Stimulated activated CD8-positive, alpha-beta memory T cell treated with anti-CD3 and anti-CD28 coated beads, Interleukin-12 subunit alpha, Interleukin-12 subunit beta, amount 100 ng/mL, for 24 hours (primary cell): ENCODE results near the gene LAMA3.
"Not testable (repeated sequence)": the region's sequence is repeated elsewhere in the genome, so short reads cannot be mapped to it uniquely, and the experiment has no call there.

Experiments used
- DNase-seq: peaks from one replicate; pipeline ENCODE4 v3.0.0-alpha.2; 2020; ENCODE audit errors: extremely low read depth

Gene LAMA3

DNA sequence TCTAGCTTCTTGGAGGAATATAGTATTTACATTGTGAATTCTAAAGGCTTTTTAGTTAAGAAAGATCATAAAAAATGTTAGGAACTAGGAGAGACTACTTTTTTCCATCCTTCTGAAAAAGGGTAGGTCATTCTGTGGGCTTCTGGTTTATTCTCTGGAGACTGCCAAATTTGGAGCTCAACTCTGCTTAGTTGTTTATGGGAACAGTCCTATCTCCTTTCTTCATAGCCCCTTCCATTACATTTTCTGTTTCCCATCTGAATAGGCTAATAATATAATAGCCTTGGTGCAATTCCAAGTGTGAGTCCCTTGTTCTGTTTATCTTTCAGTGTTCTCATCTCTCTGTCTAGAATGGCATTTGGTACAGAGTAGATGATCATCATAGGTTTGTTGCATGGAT, 15.6 kb downstream of the LAMA3 start:
- DNase-seq, result no peak

DNA sequence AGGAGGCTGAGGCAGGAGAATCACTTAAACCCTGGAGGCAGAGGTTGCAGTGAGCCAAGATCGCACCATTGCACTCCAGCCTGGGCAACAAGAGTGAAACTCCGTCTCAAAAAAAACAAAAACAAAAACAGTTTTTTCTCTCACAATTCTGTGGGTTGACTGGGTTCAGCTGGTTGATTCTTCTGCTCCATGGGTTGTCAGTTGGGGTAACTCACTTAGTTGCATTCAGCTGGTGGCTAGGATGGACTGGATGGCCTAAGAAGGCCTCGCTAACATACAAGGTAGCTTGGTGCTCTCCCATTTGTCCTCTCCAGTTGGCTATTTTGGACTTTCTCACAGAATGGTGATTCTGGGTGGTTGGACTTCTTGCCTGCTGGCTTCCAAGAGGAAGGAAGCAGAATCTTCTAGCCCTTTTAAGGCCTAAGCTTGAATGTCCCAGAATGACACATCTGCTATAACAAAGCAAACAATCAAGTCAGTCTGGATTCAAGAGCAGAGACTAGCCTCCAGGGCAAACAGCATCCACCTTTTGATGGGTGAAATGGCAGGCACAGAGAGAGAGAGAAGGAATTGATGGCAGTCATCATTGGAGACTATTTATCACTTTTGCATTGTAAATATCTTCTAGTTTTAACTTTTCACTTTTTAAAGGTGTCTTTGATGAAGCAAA, 17.9 kb downstream of the LAMA3 start:
- no peak for DNase-seq

DNA sequence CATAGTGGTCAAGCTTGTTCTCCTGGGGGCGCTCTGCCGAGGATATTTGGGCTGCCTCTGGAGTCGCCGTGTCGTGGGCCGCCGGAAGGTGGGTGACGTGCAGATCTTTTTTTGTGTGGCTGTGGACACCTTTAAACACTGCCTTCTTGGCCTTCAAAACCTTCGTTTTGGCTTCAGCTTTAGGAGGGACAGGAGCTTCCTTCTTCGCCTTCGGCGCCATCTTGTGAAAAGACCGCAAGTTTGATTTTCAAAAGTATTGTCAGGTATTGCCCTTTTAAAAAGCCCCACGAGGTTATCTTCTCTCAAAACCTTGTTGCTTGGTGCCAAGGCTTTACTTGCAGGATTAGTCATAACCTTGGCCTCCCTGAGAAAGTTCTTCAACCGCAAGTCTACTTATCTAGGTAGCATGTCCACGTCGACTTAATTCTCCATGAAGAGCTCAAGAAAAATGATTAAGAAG, 20.8 kb downstream of the LAMA3 start:
- no peak for DNase-seq

DNA sequence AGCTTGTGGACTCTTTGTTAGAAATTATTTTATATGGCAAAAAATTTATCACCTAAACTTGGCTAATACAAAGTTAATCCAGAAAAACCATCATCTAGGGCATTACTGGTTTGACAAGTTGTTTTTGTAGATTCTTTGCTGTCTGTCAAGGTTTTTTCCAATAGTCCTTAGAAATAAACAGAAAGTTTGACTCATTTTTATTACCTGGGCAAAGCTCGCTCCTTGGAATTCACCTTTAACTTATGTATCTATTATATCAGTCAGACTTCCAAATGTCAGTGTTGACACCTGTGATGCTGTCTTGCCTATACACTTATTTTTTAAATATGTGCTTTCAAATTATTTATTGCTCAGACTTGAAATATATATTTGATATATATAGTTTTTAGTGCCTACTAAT, 21.7 kb downstream of the LAMA3 start:
- DNase-seq, result no peak

DNA sequence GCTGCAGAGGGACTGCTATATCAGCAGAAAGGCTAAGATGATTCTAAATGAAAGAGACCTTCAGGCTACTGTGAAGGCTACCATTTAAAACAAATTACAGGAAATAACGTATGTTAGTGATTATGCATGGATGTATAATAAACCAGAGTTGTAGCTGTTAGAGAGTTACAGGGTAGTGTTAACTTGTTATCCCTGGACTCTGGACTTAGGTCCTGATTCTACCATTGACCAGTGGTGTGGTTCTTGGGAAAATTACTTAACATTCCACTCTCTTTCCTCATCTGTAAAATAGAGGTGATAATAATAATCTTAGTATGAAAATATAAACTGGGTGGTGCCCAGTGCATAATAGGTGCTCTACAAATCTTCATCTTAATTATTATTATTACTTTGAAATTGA, 22.2 kb downstream of the LAMA3 start:
- no peak for DNase-seq

DNA sequence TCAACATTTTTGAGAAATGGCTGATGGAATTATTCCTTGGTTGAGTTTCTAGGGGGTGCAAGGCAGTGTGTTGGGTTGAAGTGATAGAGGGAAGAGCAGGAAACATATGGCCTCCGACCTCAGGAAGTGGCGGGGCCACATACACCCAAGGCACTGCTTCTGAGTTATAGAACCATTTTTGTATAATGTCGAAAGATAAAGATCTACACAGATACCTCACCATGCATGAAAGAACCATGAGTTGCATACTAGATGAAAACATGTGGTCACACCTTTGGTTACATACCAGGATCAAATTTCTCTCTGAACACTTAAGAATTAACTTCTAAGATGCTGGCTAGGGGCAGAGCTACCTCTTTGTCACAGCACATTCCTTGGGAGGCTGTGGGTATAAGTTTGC, 23.2 kb downstream of the LAMA3 start:
- no peak for DNase-seq

DNA sequence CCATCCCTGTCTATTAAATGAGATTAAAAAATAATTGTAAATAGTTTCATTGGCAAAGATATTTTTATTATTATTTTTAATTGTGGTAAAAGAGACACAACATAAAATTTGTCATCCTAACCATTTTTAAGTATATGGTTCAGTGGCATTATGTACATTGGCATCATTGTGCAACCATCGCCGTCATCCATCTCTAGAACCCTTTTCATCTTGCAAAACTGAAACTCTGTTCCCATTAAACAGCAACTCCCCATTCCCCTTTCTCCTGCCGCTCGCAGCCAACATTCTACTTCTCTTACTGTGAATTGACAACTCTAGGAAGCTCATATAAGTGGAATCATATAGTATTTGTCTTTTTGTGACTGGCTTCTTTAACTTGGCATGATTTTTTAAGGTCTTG, 25.3 kb downstream of the LAMA3 start:
- no peak for DNase-seq

DNA sequence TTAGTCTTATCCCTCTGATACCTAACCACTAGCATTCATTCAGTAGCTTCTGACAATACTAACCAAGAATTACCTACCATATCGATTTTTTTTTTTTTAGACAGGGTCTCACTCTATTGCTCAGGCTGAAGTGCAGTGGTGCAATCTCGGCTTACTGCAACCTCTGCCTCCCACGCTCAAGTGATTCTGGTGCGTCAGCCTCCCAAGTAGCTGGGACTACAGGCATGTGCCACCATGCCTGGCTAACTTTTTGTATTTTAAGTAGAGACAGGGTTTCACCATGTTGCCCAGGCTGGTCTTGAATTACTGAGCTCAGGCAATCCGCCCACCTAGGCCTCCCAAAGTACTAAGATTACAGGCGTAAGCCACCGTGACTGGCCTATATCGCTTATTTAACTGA, 26.8 kb downstream of the LAMA3 start:
- not testable (repeated sequence) for DNase-seq

DNA sequence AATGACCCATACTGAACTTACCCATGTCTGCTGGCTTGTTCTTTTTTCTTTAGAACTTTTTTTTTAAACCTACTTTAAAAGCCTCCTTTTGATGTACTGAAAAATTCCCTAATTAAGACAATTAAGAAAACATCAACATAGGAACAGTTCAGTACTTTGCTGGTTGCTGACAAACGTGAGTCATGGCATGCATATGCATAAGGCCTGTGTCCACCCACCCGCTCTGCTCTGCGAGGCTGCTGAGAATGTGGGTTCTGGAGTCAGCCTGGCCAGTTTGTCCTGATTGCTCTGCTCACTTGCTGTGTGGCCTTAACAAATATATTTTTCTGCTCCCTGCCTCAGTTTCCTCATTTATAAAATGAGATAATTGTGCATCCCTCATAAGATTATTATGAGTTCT, 27.3 kb downstream of the LAMA3 start:
- DNase-seq, result no peak

DNA sequence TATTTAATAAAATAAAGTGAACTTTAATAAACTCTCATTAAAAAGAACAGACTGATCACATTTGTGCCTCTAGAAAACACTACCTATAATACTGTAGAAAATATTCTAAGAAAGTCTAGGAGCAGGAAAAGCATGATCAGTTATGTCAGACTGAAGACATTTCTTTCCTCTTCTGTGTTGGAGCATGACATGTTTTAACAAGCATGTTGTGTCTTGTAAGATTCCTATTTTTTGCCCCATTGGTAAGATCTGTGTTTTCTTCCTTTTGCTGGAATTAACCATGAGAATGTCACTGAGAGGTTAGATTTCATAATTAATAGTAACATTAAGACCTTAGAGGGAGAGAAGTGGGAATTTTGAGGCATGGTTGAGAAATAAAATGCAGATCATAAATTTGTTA, 27.7 kb downstream of the LAMA3 start:
- DNase-seq, result no peak

DNA sequence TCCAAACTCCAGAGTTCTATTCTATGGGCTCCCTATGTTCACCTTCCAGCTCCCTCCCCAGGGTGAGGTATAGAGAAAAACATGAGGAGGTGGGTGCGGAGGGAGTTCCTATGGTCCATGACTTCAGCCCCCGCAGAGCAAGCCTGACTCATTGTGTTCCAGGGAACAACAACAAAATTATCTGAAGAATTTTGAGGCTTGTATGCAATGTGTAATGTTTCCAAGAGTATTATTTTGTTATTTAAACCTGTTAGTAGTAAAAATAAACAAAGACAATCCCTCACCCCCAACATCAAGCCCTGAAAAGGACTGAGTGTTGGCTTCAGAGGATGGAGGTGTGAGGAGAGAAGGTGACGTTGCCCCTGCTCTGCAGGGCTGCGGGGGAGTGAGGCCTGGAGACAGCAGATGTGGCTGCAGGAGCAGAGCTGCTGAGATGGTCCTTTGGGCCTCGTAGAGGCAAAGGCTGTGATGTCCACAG, 29.0 kb downstream of the LAMA3 start:
- no peak for DNase-seq

DNA sequence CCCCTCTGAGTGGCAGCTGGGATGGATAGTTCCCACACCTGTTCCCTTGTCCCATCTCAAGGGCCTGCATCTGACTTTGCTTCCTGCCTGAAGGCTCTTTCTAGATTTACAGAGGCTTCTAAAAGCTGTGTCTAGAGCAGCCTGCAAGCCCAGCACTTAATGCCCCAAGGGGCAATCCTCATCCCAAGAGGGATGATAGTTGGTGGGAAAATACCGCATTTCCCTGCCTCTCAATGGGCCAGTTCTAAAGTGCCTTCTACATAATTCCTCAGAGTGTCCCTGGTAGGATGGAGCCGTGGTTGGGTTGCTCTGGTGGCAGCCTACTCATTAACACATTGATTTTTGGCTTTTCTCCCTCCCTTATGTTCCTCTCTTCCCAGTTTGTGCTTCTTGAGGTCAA, 29.5 kb downstream of the LAMA3 start:
- DNase-seq, result no peak

DNA sequence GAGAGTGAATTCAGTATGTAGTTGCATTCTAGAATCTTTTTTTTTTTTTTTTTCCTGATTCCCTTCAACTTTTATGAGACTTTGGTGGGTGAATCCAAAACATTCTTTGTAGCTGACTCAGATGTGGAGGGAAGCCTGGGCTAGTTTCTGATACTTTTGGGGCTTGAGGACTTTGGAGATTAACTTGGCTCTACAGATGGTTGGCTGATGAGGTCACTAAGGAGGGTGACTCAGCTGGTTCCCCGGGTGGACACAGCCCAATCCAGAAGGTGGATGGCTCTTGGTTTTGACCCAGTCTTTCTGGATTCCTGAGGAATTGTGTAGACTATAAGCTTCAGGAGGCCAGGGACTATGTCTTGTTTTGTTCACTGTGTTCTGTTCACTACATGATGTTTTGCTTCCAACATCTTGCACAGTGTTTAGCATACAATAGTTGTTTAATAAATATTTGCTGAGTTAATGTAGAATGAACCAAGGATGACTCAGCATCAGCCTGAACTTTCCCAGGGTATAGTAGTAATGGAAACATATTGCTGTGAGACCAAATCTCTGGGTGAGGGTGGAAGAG, 30.5 kb downstream of the LAMA3 start:
- no peak for DNase-seq

DNA sequence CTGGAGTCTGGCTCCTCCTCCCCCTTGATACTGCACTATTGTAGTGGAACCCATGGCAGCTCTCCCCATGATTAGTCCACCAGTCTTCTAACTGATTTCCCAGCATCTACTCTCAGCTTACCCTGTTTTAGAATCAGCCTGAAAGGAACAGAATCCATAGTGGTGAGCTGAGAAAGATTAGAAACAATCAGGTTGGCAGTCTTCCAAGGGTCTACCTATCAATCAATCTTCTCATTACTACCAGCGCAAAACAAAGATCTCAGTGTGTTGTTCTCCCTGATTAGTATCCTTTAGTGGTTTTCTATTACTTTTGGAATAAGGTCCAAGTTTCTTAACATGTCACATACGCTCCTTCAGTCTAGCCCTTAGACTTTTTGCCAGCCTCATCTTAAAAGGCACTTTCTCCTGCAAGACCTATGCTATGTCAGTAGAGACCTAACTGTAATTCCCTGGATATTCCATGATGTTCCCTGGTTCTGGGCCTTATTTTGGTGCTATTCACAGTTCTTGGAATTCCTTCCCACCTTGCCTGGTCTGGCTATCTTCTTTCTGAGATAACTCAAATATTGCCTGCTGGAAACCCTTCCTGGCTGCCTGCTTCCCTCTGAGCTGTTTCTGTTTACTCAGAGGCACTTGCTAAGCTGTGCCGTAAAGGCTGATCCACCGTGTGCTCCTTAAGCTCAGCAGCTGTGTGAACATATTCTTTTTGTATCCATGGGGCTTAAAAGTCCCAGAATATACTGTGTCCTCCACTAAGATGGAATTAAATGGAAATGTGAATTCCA, 32.6 kb downstream of the LAMA3 start:
- DNase-seq, result no peak

DNA sequence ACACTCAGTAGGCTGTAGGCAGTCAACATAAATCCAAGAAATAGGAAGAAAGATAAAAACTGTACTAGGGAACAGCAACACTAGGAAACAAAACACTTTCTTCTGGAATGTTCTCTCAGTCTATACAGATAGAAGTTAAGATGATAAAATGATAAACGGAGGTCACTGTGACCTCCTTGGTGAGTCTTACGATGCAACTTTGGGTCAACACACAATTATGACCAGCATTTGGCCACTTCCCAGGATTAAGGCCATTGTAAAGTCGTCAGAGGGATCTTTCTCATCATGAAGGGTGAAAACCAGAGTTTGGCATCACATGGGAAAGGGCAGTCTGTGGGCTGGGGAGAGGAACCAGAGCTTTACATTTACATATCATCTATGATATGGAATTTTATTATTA, 33.4 kb downstream of the LAMA3 start:
- DNase-seq, result no peak

DNA sequence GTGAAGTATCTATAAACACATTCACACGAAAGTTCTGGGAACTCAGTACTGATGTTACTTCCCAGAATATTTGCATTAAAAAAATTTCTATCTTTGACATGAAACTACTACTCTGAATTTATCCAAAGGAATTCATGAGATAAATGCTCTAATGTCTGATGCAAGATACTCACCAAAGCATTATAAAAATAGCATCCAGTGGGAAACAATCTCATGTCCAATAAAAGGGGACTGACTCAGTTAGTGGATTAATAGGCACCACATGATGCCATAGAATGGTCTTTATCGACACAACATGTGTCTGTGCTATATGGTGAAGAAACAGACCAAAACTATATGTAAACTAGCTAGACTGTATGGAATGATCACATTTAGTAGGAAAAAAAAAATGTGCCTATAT, 33.9 kb downstream of the LAMA3 start:
- DNase-seq, result no peak

DNA sequence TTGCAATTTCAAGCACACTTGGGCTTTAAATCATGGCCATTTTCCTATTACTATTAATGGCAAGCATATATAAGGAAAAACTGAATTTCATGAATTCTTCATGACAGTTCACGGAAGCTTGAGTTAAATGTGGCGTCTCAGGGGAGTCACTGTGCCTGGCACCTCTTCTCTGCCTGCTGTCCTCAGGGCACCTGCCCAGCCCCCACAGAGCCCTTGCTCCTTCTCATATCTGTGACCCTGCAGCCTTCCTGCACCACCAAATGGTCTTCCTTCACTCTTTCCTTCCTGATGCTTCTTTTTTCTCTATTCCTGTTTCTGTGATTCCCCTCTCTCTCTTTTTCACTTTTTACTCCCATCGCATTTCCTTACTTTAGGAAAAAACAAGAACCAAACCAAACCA, 35.4 kb downstream of the LAMA3 start:
- DNase-seq, result no peak

DNA sequence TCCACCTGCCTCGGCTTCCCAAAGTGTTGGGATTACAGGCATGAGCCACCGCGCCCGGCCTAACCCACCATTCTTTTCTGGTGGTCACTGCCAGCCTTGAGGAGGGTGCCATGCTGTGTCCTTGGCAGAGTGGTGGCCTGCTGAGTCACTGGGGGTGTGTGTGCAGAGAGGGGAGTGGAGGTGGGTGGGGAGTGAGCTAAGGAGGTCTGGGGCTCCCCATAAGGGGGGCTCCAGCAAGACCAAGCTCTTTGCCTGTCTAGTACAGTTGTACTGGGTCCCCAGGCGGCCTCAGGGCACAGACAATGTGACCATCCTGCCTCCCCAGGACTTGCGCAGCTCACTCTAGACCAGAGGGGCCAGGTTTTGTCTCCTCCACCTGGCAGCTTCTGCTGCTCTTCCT, 36.1 kb downstream of the LAMA3 start:
- no peak for DNase-seq

DNA sequence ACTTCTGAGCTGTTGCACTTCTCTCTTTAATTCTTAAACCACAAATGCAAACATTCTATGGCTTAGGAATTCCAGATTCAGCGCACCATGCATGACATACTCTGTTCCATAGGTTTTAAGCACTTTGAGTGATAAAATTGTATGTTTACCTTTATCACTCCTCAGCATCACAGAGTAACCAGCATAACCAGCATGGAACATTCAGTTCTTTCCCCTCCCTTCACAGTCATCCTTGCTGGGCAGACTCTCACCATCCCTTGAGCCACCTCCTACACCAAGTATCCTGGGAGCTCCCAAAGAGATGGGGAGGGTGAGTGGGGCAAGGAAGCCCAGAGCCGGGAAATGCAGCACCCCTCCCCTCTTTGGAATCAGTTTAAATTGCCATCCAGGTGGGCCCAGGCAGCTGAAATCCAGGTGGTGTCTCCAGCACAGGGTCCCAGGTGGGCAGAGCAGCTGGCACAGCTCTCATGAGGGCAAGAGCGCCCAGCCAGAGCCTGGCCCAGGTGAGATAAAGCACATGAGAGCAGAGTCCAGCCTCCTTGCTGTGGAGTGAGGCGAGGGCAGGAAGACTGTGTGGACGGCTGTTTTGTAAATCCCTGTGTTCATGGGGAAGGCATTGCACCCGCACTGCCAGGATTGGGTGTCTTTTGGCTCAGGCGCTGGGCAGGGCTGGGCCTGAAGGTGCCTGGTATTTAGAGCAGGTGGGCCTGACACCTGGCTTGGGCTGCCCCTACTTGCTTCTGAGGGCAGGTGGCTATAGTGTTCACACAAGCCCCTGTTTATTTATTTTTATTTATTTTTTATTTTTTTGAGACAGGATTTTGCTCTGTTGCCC, 36.8 kb downstream of the LAMA3 start:
- DNase-seq, result no peak

DNA sequence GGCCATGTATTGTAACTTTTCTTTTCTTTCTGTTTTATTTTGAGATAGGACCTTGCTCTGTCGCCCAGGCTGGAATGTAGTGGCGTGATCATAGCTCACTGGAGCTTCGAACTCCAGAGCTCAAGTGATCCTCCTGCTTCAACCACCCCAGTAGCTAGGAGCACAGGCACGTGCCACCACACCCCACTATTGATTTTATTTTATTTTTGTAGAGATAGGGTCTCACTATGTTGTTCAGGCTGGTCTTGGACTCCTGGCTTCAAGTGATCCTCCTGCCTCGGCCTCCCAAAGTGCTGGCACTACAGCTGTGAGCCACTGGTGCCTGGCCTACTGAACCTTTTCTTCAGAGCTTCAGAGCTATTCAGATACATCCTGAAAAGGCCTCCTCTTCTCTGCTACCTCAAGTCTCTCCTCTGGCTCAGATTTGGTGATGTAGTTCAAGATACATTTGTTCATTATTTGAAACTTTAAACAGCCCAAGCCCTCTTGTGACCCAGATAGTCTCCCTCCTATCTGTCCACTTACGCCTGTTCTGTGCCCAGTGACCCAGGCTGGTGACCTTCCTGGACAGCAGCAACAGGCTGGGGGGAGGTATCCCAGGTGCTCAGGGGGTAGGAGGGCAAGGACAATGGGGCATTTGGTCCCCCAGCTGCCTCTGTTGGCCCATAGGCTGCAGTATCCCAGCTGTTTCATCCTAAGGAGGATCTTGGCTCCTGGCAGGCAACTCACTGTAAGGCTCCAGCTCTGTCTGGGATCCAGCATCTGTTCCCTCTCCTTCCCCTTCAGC, 38.6 kb downstream of the LAMA3 start:
- no peak for DNase-seq

DNA sequence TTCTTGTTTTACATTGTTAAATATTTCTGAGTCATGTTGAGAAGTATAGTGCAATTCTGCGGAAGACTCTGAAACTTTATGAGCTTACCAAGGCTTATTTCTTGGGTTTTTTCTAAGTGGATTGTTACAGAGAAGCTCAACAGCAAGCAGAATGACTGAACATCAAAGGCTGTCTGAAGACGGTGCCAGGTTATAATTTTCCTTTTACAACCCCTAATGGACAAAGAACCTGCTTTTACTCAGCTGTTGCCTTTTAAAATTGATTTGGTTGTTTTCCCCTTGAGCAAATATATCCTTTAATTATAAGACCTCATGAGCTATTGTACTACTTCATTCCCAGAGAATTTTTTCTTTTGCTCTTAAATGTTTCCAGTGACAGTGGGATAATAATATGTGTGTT, 41.6 kb downstream of the LAMA3 start:
- DNase-seq, result no peak
